ENCODE measurements around the gene ACTL6B.

Gene ACTL6B

DNA sequence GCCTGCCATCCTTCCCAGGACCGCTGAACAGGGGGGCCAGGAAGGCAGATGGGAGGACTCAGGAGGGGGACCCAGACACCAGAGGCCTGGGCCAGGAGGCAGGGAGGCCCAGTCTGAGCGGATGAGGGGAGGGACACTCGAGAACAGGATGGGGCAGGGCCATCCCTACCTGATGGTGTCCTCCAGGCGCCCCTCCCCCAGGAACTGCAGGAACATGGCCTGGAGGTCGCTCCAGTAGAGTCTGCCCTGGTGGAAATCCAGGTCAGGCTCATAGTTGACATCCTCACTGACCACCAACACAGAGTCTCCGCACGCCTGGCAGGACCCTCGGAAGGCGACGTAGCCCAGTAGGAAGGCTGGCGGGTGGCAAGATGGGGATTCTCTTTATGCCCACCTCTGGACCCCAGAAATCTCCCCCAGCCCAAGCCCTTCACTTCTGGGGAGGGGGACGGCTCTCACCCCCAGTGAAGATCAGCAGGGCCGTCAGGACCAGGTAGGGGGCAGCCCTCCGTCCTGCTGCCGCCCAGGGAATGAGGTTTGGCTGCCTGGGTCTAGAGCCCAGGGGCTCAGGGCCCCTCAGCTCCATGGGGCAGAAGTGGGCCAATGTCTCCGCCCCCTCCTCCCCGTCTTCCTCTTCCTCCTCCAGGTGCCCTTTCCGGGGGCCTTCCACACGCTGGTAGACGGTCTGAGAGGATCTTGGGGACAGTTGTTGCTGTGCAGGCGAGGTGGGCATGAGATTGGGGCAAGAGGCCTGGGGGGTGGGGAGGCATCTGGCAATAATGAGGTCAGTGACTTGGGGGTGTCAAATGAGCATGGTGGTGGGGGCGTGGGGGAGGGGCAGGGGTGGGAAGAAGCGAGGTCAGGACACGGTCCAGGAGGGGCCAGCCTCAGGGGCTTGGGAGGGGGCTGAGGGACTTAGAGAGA is 15.5 kb downstream of the ACTL6B start:
- no peak for DNase-seq
- intact Hi-C loops (cut with DNase I), result no loop called here

DNA sequence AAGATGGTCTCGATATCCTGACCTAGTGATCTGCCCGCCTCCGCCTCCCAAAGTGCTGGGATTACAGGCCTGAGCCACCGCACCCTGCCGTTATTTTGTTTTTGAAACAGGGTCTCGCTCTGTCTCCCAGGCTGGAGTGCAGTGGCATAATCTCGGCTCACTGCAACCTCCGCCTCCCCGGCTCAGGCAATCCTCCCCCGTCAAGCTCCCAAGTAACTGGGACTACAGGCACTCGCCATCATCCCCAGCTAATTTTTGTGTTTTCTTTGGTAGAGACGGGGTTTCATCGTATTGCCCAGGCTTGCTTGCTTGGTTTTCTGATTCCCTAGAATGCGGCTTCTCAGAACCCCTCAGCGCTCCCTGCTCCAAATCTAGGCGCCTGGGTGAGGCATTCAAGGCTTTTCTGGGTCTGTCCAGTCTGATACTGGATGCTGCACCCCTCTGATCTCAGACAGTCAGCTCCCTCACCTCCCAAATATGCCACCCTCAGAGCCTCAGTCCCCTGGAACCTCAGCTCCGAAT is 16.2 kb downstream of the ACTL6B start:
- intact Hi-C loops (cut with DNase I), result no loop called here
- no peak for DNase-seq

- DNase-seq, result peak in 7 of 10 donors; percentile 24 to 91 (median 58)
- intact Hi-C loops (cut with DNase I), result no loop called here
Observed at GRCh38 chr7:100632951-100633717, 23.1 kb downstream of the ACTL6B start.

GRCh38 chr7:100630066-100630465 is 26.2 kb downstream of the ACTL6B start:
- DNase-seq, result no peak
- intact Hi-C loops (cut with DNase I), result no loop called here

DNA sequence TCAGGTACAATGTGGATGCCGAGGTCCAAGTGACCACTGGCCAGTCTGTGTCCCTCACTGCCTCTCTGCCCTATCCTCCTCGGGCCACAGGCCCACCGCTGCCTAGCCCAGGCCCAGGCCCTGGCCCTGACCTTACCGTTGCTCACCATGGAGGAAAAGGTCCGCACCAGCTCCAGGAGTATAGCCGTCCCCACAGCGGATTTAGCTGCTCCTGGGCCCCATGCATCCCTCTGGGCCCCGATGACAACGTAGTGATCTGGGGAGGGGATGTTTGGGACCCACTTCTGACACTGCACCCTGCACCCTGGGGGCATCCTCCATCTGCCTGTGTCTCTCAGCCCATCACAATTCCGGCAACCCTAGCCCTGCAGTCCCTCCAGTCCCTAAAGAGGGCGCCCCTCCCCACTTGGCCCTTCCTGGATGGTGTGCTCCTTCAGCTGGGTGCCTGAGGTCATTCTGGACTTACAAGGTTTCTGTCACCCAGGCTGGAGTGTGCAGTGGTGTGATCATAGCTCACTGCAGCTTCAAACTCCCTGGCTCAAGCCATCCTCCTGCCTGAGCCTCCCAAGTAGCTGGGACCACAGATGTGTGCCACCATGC is 27.0 kb downstream of the ACTL6B start:
- no peak for DNase-seq
- intact Hi-C loops (cut with DNase I), result no loop called here

- no peak for DNase-seq
- intact Hi-C loops (cut with DNase I), result no loop called here
Observed at GRCh38 chr7:100627238-100627549, 29.1 kb downstream of the ACTL6B start.

DNA sequence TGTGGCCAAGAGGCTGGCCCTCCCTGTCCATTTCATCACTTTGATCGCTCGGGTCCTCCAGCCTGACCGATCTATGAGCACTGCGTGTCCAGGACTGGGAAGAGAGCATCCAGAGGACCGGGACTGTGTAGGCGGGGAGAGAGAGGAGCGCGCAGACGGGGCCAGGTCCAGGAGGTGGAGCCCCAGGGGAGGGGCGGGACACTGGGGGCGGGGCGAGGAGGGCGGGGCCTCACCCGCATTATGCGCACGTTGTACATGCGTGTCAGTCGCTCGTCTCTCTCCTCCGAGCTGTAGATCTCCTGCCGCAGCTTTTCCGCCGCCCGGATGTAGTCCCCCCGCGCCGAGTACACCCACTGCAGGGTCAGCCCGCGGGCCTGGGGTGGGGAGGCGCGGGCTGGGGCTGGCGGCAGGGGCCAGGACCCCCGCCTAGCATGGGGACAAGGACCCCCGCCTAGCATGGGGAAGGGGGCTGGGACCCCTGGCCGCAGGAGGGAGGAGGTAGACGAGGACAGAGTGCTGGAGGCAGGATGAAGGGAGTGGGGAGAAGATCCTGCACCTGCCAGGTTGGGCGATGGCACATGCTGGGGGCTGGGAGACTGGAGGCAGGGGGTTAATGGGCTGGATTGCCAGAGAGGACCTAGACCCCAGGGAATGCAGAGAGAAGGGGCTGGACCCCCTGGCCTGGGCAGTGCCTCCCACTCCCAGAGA is 29.6 kb downstream of the ACTL6B start:
- DNase-seq, result peak; percentile 35 to 96 (median 80)
- intact Hi-C loops (cut with DNase I), result no loop called here

- DNase-seq, result no peak
- intact Hi-C loops (cut with DNase I), result no loop called here
Observed at GRCh38 chr7:100626055-100626454, 30.2 kb downstream of the ACTL6B start.

DNA sequence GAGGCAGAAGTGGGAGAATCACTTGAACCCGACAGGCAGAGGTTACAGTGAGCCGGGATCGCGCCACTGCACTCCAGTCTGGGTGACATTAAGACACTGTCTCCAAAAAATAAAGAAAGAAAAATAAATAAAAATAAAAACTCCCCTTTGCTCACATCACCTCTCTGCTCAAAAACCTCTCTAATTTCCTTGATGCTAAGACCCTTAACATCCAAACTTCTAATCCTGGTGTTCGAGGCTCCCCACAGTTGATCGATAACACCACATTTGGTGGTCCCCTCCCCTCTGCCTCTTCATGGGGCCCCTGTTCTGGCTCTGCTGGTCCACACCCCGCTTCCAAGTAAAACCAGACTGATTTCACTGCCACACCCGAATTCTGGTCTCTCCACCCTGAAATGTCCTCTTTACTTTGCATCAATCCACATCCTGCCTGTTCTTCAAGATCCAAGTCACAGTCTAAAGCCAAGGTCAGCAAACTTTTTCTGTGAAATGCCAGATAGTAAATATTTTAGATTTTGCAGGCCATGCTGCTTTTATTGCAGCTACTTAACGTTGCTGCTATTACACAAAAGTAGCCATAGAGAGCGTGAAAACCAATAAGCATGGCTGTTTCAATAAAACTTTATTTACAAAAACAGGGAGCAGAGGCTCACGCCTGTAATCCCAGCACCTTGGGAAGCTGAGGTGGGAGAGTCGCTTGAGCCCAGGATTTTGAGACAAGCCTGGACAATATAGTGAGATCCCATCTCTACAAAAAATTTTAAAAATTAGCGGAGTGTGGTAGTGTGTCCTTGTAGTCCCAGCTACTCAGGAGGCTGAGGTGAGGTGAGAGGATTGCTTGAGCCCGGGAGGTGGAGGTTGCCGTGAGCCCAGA is 32.1 kb downstream of the ACTL6B start:
- intact Hi-C loops (cut with DNase I), result no loop called here
- DNase-seq, result no peak

DNA sequence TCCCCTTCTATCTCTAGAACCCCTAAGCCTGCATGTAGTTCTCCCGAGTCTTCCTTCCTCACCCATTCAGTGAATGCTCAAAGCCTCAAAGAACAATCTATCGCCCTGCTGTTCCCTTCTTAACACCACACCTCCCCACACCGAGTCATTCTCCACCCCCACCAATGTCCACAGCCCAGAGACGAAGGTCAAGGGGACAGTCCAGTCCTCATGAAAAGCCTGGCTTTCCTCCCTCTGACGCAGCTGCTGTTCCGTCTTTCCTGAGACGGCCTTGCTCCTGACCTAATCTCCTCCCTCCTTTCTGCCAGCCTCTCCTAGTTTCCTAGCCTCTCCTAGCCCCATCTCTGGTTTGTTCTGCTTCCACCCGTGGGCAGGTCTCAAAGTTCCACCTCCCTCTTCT is 34.7 kb downstream of the ACTL6B start:
- DNase-seq, result no peak
- intact Hi-C loops (cut with DNase I), result no loop called here

GRCh38 chr7:100620804-100621203 is 35.4 kb downstream of the ACTL6B start:
- no peak for DNase-seq
- intact Hi-C loops (cut with DNase I), result no loop called here

DNA sequence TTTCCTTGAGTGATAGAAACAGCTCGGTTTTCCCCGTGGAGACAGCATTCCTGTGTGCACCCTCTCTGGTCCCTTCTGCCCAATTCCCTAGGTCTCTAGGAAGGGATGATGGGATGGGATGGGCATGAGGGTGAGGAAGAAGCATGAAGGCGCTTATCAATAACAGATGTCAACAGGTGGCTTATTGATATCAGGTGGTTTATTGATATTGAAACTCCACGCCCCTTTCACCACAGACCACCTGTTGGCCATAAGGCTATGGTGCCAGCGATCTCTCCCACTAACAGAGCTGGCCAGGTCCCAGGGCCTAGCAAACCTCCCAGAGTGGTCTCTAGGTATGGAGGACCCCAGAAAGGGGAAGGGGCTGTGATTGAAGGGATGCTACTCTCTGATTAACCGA is 36.0 kb downstream of the ACTL6B start:
- DNase-seq, result no peak
- intact Hi-C loops (cut with DNase I), result no loop called here

GRCh38 chr7:100614308-100614861 is 41.9 kb downstream of the ACTL6B start:
- intact Hi-C loops (cut with DNase I), result loop anchor here (5.0 kb wide), 1 partner anchor 58 kb away; the partner anchor contains the start of gene GNB2
- no peak for DNase-seq

DNA sequence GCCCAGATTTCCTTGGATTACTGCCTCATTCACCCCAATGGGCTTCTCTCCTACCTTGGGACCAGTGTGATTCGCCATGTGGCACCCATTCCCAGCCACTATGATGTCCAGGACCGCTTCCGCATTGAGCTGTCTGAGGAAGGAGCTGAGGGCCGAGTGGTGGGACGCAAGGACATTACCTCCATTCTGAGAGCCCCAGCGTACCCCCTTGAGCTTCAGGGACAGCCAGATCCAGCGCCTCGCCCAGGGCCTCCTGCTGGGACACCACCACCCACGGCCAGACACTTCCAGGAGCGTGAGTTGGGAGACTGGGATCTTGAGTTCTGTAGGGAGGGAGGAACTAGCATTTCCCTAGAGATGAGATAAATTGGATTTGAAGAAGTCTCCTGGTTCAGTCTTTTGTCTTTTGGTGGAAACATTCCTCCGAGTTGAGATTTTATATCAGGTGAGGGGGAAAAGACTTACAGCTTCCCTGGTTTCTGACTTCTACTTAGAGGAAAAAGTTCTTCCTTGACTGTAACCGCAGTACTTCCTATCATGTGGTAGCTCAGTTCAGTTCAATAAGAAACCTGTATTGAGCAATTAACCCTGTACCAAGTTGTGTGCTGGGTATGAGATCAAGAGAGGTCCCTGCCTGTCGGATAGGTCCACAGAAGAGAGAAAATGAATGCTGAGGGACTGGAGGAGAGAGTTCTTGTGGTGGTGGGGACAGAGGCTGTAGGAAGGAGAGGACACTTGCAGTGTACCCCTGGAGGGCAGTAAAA is 42.7 kb downstream of the ACTL6B start:
- intact Hi-C loops (cut with DNase I), result loop anchor here (5.0 kb wide), 1 partner anchor 59 kb away; the partner anchor contains the start of gene GNB2
- DNase-seq, result no peak

DNA sequence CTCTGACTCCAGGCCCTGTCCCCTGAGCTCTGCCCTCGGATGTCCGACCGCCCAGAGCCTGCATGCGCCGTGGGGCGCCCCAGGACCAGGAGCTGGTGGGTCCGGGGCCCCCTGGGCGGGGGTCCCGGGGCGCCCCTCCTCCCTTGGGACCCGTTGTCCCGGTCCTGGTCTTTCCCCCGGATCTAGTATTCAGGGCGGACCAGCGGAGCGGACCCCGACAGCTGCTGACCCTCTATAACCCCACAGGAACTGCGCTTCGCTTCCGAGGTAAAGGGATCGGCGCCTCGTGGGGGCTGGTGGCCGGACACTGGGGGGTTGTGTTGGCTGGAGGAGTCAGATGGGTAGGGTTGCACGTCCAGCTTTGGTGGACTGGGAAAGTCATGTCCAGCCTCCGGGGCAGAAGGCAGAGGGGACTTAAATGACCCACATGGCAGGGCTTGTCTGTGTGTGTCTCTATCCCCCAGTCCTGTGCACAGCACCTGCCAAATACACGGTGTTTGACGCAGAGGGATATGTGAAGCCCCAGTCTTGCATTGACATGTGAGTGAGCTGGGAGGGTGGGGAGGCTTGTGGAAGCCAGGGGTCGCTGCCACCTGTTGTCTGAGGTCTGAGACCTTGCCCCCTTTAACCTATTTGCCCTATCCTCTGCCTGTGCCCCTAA is 43.4 kb downstream of the ACTL6B start:
- intact Hi-C loops (cut with DNase I), result loop anchor here (5.0 kb wide), 1 partner anchor 59 kb away; the partner anchor contains the start of gene GNB2
- DNase-seq, result no peak

GRCh38 chr7:100611983-100612729 is 44.1 kb downstream of the ACTL6B start, which contains the start of gene MOSPD3:
MOSPD3 (plus strand) TSS chr7:100612540; CDS start chr7:100612792, 252 bp downstream.
- peak; percentile 97 to 100 (median 98) for DNase-seq
- intact Hi-C loops (cut with DNase I), result loop anchor here (5.0 kb wide), 1 partner anchor 60 kb away; the partner anchor contains the start of gene GNB2

GRCh38 chr7:100609958-100610357 is 46.3 kb downstream of the ACTL6B start:
- intact Hi-C loops (cut with DNase I), result loop anchor here (5.0 kb wide), 1 partner anchor 62 kb away; the partner anchor contains the start of gene GNB2

More at GRCh38 chr7:100609958-100610357, 46.3 kb downstream of the ACTL6B start:
- no peak for DNase-seq

Data from posterior cingulate gyrus (tissue), 11 donors.